ENCODE measurements around the gene NME1. TPM values are rescaled to one million over a fixed set of nuclear protein-coding genes. Genes with fewer than 3 reads are reported as not detected.

NME1 gene
- total and polyA plus RNA-seq, 9 of the 15 experiments (the other 6 are each of a cell fraction or from before 2014, with no cell fraction given) = 449 to 1,588 (median 604) TPM

DNA sequence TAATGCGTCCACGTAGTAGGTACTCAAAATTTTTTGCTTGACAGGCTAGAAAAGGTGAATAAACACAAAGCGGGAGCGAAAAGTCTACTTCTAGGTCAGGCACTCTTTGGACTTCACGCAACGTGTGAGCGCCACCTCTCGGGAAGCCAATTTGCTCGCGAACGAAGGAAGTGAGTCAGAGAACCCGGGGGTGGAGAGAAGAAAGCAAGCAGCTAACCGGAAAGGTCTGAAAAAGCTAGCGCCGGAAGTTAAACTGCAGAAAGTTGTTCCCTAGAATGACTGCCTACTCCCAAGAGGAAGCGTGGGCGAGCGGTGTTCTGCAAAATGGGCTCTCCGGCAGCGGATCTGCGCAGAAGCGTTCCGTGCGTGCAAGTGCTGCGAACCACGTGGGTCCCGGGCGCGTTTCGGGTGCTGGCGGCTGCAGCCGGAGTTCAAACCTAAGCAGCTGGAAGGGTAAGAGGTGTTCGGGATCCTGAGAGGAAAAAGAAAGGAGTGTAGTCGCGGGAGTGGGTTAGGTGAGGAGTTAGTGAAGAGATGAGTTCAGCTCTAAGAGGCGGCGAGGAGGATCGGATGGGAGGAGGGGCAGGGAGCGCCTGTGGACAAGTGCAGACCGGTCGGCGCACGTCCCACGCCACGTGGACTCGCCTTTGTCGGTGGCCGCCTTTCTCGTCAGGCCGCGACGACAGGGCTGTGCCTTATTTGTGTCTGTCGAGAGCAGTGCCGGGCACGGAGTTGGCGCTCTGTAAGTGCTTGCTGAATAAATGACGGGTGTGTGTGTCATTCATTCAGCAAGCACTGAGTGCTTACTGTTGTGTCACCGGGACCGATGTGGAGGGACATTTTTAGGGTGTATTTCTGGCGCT is at the start of gene NME1 (continued):
- TF ChIP-seq, protein P1, sequence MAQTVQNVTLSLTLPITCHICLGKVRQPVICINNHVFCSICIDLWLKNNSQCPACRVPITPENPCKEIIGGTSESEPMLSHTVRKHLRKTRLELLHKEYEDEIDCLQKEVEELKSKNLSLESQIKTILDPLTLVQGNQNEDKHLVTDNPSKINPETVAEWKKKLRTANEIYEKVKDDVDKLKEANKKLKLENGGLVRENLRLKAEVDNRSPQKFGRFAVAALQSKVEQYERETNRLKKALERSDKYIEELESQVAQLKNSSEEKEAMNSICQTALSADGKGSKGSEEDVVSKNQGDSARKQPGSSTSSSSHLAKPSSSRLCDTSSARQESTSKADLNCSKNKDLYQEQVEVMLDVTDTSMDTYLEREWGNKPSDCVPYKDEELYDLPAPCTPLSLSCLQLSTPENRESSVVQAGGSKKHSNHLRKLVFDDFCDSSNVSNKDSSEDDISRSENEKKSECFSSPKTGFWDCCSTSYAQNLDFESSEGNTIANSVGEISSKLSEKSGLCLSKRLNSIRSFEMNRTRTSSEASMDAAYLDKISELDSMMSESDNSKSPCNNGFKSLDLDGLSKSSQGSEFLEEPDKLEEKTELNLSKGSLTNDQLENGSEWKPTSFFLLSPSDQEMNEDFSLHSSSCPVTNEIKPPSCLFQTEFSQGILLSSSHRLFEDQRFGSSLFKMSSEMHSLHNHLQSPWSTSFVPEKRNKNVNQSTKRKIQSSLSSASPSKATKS (CRISPR knock-in tag; IDR thresholded peaks at IDR 0.05) = no peak
- TF ChIP-seq, protein P2, sequence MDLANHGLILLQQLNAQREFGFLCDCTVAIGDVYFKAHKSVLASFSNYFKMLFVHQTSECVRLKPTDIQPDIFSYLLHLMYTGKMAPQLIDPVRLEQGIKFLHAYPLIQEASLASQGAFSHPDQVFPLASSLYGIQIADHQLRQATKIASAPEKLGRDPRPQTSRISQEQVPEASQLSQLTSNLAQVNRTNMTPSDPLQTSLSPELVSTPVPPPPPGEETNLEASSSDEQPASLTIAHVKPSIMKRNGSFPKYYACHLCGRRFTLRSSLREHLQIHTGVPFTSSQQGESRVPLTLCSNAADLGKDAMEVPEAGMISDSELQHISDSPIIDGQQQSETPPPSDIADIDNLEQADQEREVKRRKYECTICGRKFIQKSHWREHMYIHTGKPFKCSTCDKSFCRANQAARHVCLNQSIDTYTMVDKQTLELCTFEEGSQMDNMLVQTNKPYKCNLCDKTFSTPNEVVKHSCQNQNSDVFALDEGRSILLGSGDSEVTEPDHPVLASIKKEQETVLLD (IDR thresholded peaks at IDR 0.05) = peak; percentile 83
- TF ChIP-seq, protein P3, sequence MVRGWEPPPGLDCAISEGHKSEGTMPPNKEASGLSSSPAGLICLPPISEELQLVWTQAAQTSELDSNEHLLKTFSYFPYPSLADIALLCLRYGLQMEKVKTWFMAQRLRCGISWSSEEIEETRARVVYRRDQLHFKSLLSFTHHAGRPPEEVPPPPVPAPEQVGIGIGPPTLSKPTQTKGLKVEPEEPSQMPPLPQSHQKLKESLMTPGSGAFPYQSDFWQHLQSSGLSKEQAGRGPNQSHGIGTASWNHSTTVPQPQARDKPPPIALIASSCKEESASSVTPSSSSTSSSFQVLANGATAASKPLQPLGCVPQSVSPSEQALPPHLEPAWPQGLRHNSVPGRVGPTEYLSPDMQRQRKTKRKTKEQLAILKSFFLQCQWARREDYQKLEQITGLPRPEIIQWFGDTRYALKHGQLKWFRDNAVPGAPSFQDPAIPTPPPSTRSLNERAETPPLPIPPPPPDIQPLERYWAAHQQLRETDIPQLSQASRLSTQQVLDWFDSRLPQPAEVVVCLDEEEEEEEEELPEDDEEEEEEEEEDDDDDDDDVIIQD (CRISPR knock-in tag; IDR thresholded peaks at IDR 0.05) = no peak
- TF ChIP-seq, protein P4, sequence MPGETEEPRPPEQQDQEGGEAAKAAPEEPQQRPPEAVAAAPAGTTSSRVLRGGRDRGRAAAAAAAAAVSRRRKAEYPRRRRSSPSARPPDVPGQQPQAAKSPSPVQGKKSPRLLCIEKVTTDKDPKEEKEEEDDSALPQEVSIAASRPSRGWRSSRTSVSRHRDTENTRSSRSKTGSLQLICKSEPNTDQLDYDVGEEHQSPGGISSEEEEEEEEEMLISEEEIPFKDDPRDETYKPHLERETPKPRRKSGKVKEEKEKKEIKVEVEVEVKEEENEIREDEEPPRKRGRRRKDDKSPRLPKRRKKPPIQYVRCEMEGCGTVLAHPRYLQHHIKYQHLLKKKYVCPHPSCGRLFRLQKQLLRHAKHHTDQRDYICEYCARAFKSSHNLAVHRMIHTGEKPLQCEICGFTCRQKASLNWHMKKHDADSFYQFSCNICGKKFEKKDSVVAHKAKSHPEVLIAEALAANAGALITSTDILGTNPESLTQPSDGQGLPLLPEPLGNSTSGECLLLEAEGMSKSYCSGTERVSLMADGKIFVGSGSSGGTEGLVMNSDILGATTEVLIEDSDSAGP (CRISPR knock-in tag; IDR thresholded peaks at IDR 0.05) = peak; percentile 74; the same call in 1 of the 2 replicates
- TF ChIP-seq ZNF263 (CRISPR knock-in tag; IDR thresholded peaks at IDR 0.05; ENCODE audit: borderline replicate concordance) (peak; percentile 84), ZNF589 (CRISPR knock-in tag; IDR thresholded peaks at IDR 0.05; ENCODE audit: low read depth) (0 out of 2 replicates have a peak, but pooled peaks have one; percentile 59), TAF1 (IDR thresholded peaks at IDR 0.05; ENCODE audit: control insufficient read depth, extremely low read depth, insufficient read depth, low read length, severe bottlenecking) (peak; percentile 98), BDP1 (IDR thresholded peaks at IDR 0.05; ENCODE audit: insufficient read depth, insufficient read length) (no peak), XRCC3 (IDR thresholded peaks at IDR 0.05) (no peak), KDM1A (IDR thresholded peaks at IDR 0.05) (no peak), ZNF282 (CRISPR knock-in tag; IDR thresholded peaks at IDR 0.05) (no peak)
- TF ChIP-seq, protein P5, sequence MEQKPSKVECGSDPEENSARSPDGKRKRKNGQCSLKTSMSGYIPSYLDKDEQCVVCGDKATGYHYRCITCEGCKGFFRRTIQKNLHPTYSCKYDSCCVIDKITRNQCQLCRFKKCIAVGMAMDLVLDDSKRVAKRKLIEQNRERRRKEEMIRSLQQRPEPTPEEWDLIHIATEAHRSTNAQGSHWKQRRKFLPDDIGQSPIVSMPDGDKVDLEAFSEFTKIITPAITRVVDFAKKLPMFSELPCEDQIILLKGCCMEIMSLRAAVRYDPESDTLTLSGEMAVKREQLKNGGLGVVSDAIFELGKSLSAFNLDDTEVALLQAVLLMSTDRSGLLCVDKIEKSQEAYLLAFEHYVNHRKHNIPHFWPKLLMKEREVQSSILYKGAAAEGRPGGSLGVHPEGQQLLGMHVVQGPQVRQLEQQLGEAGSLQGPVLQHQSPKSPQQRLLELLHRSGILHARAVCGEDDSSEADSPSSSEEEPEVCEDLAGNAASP (IDR thresholded peaks at IDR 0.05) = no peak
- TF ChIP-seq, protein P6, sequence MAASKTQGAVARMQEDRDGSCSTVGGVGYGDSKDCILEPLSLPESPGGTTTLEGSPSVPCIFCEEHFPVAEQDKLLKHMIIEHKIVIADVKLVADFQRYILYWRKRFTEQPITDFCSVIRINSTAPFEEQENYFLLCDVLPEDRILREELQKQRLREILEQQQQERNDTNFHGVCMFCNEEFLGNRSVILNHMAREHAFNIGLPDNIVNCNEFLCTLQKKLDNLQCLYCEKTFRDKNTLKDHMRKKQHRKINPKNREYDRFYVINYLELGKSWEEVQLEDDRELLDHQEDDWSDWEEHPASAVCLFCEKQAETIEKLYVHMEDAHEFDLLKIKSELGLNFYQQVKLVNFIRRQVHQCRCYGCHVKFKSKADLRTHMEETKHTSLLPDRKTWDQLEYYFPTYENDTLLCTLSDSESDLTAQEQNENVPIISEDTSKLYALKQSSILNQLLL (CRISPR knock-in tag; IDR thresholded peaks at IDR 0.05; ENCODE audit: borderline replicate concordance) = no peak
- TF ChIP-seq, protein P7, sequence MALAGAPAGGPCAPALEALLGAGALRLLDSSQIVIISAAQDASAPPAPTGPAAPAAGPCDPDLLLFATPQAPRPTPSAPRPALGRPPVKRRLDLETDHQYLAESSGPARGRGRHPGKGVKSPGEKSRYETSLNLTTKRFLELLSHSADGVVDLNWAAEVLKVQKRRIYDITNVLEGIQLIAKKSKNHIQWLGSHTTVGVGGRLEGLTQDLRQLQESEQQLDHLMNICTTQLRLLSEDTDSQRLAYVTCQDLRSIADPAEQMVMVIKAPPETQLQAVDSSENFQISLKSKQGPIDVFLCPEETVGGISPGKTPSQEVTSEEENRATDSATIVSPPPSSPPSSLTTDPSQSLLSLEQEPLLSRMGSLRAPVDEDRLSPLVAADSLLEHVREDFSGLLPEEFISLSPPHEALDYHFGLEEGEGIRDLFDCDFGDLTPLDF (CRISPR knock-in tag; IDR thresholded peaks at IDR 0.05) = peak; percentile 88

All from K562 (cell line).